A673 (cell line): ENCODE measurements around the gene ANKS6. TPM values are rescaled to one million over a fixed set of nuclear protein-coding genes. Genes with fewer than 3 reads are reported as not detected.
A peak's percentile ranks its signal among the peaks of the same experiment; 100 is the strongest.

Experiments used
- BruUV-seq: library from RNA; stranded (reverse); fragments of 400-500 nt; replicated peaks from 2 replicates; lab custom pipeline; 2021; lab: Mats Ljungman, UMichigan
- CTCF ChIA-PET: fragments of 300-600 bp; sonication (Branson Sonifier 250); formaldehyde crosslinking; loops from one replicate; lab custom pipeline; 2022; ENCODE audit warnings: antibody characterized with exemption; lab: Charles Lee
- POLR2A ChIA-PET: fragments of 300-600 bp; sonication (Branson Sonifier 250); formaldehyde crosslinking; loops from one replicate; lab custom pipeline; 2022; ENCODE audit warnings: antibody characterized with exemption; ENCODE audit not compliant: low non-redundant PET; lab: Charles Lee
- DNase-seq: peaks from one replicate; pipeline ENCODE4 v3.0.0-alpha.2; 2015; ENCODE audit warnings: low spot score
- H3K27ac ChIP-seq: fragments of 200-600 bp; sonication (generic); 2 replicates; pipeline ENCODE4 v1.5.1; 2016; ENCODE audit warnings: mixed run types, low read depth, mild to moderate bottlenecking, mixed read lengths, antibody characterized with exemption, low read length; ENCODE audit not compliant: poor library complexity, severe bottlenecking
- H3K27me3 ChIP-seq: fragments of 200-600 bp; sonication (generic); replicated peaks from 2 replicates; pipeline ENCODE4 v1.6.1; 2017; ENCODE audit warnings: mixed run types, low read depth, mild to moderate bottlenecking, mixed read lengths, antibody characterized with exemption, low read length; ENCODE audit not compliant: insufficient read depth, poor library complexity
- H3K36me3 ChIP-seq: fragments of 200-600 bp; sonication (generic); 2 replicates; pipeline ENCODE4 v1.6.1; 2016; ENCODE audit warnings: mixed run types, mild to moderate bottlenecking, mixed read lengths, antibody characterized with exemption, low read length; ENCODE audit not compliant: insufficient read depth, poor library complexity, severe bottlenecking
- H3K4me1 ChIP-seq: fragments of 200-600 bp; sonication (generic); 2 replicates; pipeline ENCODE4 v1.6.1; 2017; ENCODE audit warnings: mixed run types, mild to moderate bottlenecking, mixed read lengths, antibody characterized with exemption, low read length; ENCODE audit not compliant: insufficient read depth, poor library complexity, severe bottlenecking
- H3K4me3 ChIP-seq: fragments of 200-600 bp; sonication (generic); 2 replicates; pipeline ENCODE4 v1.5.1; 2016; ENCODE audit warnings: low read depth, mixed run types, mild to moderate bottlenecking, mixed read lengths, low read length; ENCODE audit not compliant: poor library complexity, severe bottlenecking
- H3K9me3 ChIP-seq: fragments of 200-600 bp; sonication (generic); 2 replicates; pipeline ENCODE4 v1.6.1; 2016; ENCODE audit warnings: mixed run types, low read depth, mild to moderate bottlenecking, mixed read lengths, antibody characterized with exemption, low read length; ENCODE audit not compliant: poor library complexity, severe bottlenecking
- EZH2 ChIP-seq: fragments of 200-600 bp; sonication (generic); IDR thresholded peaks from 2 replicates; pipeline ENCODE4 v1.6.1; 2017; ENCODE audit warnings: borderline replicate concordance, low read depth, mild to moderate bottlenecking, mixed read lengths, antibody characterized with exemption, low read length; ENCODE audit not compliant: poor library complexity, severe bottlenecking
- intact Hi-C: fragments of 100-400 bp; cut with micrococcal nuclease; formaldehyde crosslinking; loops from one replicate; pipeline ENCODE4 v1.10.0; 2022; ENCODE audit not compliant: unreplicated experiment
- total RNA-seq: library from RNA; stranded (reverse); gene quantifications from 2 replicates; pipeline ENCODE4 v1.2.3, GENCODE V29; 2021
- TF ChIP-seq, protein P1 (sequence below): fragments of 300-800, 200-600 bp; sonication (generic); conservative IDR thresholded peaks from 2 replicates; pipeline ENCODE4 v1.5.1; 2017; ENCODE audit warnings: low read depth, mild to moderate bottlenecking, antibody characterized with exemption, low read length, moderate library complexity, mixed read lengths

Gene ANKS6
- total RNA-seq, 1 experiment from 2014 or later, result 14.4 TPM

GRCh38 chr9:98708103-98708932 lies 88.0 kb downstream of the ANKS6 start:
- DNase-seq, result no peak
- intact Hi-C loops, result loop anchor here (10.0 kb wide), 1 partner anchor 174 kb away; no protein-coding TSS in a partner anchor
- Histone ChIP-seq H3K27me3 (peaks cover 90% of the 10 kb centered on the region), H3K9me3 (no peaks in the 10 kb centered on the region), H3K4me3 (peak overlapping the region; percentile 25), H3K36me3 (no peaks in the 10 kb centered on the region), H3K4me1 (no peaks in the 10 kb centered on the region), H3K27ac (no peak overlapping the region)
- ChIA-PET POLR2A (no interaction called here), CTCF (no interaction called here)
- no TSS peak for BruUV-seq
- TF ChIP-seq EZH2, result no peak
- TF ChIP-seq, protein P1, sequence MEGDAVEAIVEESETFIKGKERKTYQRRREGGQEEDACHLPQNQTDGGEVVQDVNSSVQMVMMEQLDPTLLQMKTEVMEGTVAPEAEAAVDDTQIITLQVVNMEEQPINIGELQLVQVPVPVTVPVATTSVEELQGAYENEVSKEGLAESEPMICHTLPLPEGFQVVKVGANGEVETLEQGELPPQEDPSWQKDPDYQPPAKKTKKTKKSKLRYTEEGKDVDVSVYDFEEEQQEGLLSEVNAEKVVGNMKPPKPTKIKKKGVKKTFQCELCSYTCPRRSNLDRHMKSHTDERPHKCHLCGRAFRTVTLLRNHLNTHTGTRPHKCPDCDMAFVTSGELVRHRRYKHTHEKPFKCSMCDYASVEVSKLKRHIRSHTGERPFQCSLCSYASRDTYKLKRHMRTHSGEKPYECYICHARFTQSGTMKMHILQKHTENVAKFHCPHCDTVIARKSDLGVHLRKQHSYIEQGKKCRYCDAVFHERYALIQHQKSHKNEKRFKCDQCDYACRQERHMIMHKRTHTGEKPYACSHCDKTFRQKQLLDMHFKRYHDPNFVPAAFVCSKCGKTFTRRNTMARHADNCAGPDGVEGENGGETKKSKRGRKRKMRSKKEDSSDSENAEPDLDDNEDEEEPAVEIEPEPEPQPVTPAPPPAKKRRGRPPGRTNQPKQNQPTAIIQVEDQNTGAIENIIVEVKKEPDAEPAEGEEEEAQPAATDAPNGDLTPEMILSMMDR, result no peak

- H3K27me3 ChIP-seq, result peaks cover 88% of the 10 kb centered on the region
- no TSS peak for BruUV-seq
- H3K4me3 ChIP-seq, result no peak overlapping the region
- peak; percentile 57 for DNase-seq
- TF ChIP-seq, protein P1, result peak; percentile 63
- TF ChIP-seq EZH2, result peak; percentile 53
- no peaks in the 10 kb centered on the region for H3K36me3 ChIP-seq
- no peak overlapping the region for H3K27ac ChIP-seq
- ChIA-PET CTCF (no interaction called here), POLR2A (no interaction called here)
- intact Hi-C loops, result loop anchor here (2.0 to 10.0 kb wide), 2 partner anchors 173 to 393 kb away; no protein-coding TSS in a partner anchor
- H3K4me1 ChIP-seq, result no peaks in the 10 kb centered on the region
- H3K9me3 ChIP-seq, result no peaks in the 10 kb centered on the region
Measured at GRCh38 chr9:98707166-98708102, 88.9 kb downstream of the ANKS6 start.

GRCh38 chr9:98706651-98707165 lies 89.6 kb downstream of the ANKS6 start:
- H3K27ac ChIP-seq, result no peak overlapping the region
- no peak for DNase-seq
- CTCF ChIA-PET, result no interaction called here
- H3K4me3 ChIP-seq, result no peak overlapping the region
- no peaks in the 10 kb centered on the region for H3K36me3 ChIP-seq
- peaks cover 87% of the 10 kb centered on the region for H3K27me3 ChIP-seq
- no TSS peak for BruUV-seq
- POLR2A ChIA-PET, result no interaction called here
- no peak for TF ChIP-seq EZH2
- TF ChIP-seq, protein P1, result no peak
- no peaks in the 10 kb centered on the region for H3K9me3 ChIP-seq
- intact Hi-C loops, result loop anchor here (2.0 to 10.0 kb wide), 2 partner anchors 172 to 392 kb away; no protein-coding TSS in a partner anchor
- H3K4me1 ChIP-seq, result no peaks in the 10 kb centered on the region
